Activated CD8-positive, alpha-beta memory T cell treated with anti-CD3 and anti-CD28 coated beads, Interleukin-2, amount 50 U/mL, for 24 hours (primary cell): ENCODE data around the gene PCDHGB2.
"Not testable (repeated sequence)": the region's sequence is repeated elsewhere in the genome, so short reads cannot be mapped to it uniquely, and the experiment has no call there.

Experiments
- DNase-seq: peaks from one replicate; pipeline ENCODE4 v3.0.0-alpha.2; 2020; ENCODE audit errors: extremely low read depth

PCDHGB2 gene

DNA sequence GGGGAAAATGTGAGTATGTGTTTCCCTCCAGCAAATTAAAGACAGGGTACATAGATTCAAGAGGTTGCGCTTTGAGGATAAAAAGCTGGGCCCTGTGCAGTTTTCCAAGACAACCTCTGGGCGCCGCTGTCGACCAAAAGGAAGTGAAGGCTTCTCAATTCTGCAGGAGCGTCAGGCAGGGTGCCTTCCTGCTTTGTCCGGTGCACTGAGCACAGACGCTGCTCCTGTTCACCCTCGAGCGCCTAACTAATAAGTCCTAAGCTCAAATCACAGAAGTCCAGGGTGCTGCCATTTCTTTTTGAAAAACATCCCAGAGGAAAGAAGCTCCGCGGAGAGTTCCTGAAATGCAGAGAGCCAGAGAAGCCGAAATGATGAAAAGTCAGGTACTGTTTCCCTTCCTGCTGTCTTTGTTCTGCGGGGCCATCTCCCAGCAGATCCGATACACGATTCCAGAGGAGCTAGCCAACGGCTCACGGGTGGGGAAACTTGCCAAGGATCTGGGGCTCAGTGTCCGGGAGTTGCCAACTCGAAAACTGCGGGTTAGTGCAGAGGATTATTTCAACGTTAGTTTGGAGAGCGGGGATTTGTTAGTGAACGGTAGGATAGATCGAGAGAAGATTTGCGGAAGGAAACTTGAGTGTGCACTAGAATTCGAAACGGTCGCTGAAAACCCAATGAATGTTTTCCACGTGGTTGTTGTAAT lies 9.7 kb upstream of the PCDHGB2 start, which contains the start of gene PCDHGB1:
Gene PCDHGB1, plus strand, starts transcription at position 183 of the 703 bp plus-strand sequence. Its CDS starts 162 bp downstream, at position 345.
- no peak for DNase-seq

DNA sequence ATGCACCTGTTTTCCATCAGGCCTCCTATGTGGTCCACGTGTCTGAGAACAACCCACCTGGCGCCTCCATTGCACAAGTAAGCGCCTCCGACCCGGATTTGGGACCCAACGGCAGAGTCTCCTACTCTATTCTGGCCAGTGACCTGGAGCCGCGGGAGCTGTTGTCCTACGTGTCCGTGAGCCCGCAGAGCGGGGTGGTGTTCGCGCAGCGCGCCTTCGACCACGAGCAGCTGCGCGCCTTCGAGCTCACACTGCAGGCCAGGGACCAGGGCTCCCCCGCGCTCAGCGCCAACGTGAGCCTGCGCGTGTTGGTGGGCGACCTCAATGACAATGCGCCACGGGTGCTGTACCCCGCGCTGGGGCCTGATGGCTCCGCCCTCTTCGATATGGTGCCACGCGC lies 8.2 kb upstream of the PCDHGB2 start:
- DNase-seq: no peak

GRCh38 chr5:141354900-141355469 lies 4.8 kb upstream of the PCDHGB2 start, which contains the start of gene PCDHGA4:
Gene PCDHGA4, plus strand, starts transcription at chr5:141355021. Its CDS starts 87 bp downstream, at chr5:141355108.
- DNase-seq: no peak

- DNase-seq: no peak
These were observed 4.2 kb upstream of the PCDHGB2 start for GRCh38 chr5:141355641-141356040.

DNA sequence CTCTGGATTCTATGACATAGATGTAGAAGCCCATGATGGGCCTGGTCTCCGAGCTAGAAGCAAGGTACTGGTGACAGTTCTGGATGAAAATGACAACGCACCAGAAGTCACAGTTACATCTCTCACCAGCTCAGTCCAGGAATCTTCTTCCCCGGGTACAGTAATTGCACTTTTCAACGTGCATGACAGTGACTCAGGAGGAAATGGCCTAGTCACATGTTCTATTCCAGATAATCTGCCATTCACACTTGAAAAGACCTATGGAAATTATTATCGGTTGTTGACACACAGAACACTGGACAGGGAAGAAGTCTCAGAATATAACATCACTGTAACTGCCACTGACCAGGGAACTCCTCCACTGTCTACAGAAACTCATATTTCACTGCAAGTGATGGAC lies 3.7 kb upstream of the PCDHGB2 start:
- DNase-seq: no peak

GRCh38 chr5:141356950-141357349 lies 2.8 kb upstream of the PCDHGB2 start:
- DNase-seq: no peak

DNA sequence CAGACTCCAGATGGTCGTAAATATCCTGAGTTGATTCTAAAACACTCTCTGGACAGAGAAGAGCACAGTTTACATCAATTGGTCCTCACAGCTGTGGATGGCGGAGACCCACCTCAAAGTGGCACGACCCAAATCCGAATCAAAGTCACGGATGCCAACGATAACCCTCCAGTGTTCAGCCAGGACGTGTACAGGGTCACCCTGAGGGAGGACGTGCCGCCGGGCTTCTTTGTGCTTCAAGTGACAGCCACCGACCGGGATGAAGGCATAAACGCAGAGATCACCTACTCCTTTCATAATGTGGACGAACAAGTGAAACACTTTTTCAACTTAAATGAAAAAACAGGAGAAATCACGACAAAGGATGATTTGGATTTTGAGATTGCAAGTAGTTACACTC lies 891 bp downstream of the PCDHGB2 start:
- DNase-seq: no peak

DNA sequence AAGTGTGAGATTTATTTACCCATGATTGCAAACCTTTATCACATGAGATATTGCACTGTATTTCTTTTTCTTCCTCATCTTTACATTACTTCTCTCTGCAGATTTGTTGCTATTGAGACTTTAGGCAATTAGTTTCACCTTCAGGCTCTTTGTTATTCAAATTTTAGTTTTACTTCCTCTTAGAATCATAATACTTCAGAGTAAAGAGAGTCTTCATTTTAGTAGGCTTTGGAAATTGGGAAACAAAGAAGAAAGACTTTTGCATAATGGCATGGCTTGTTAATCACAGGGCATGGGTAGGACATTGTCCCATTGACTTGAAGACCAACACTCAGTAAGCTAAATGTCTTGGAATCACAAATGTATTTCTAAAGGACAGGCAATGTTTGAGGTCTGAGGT lies 2.9 kb downstream of the PCDHGB2 start:
- no peak for DNase-seq

GRCh38 chr5:141363952-141364660 lies 4.3 kb downstream of the PCDHGB2 start, which contains the start of gene PCDHGA5:
Gene PCDHGA5, plus strand, starts transcription at chr5:141364162. Its CDS starts 169 bp downstream, at chr5:141364331.
- no peak for DNase-seq

GRCh38 chr5:141366016-141366896 lies 6.5 kb downstream of the PCDHGB2 start:
- no peak for DNase-seq

GRCh38 chr5:141369994-141370848 lies 10.4 kb downstream of the PCDHGB2 start, which contains the start of gene PCDHGB3:
Gene PCDHGB3, plus strand, starts transcription at chr5:141370242. Its CDS starts 153 bp downstream, at chr5:141370395.
- no peak for DNase-seq

DNA sequence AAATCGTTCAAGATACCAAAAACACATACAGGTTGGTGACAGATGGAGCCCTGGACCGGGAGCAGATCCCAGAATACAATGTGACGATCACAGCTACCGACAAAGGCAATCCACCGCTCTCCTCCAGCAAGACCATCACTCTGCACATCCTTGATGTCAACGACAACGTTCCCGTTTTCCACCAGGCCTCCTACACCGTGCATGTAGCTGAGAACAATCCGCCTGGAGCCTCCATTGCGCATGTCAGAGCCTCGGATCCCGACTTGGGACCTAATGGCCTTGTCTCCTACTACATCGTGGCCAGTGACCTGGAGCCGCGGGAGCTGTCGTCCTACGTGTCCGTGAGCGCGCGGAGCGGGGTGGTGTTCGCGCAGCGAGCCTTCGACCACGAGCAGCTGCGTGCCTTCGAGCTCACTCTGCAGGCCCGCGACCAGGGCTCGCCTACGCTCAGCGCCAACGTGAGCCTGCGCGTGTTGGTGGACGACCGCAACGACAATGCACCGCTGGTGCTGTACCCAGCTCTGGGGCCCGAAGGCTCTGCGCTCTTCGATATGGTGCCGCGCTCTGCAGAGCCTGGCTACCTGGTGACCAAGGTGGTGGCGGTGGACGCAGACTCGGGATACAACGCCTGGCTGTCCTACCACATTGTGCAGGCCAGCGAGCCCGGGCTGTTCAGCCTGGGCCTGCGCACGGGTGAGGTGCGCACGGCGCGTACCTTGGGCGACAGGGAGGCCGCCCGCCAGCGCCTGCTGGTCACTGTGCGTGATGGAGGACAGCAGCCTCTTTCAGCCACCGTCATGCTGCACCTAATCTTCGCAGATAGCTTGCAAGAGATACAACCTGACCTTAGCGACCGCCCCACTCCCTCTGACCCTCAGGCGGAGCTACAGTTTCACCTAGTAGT lies 12.0 kb downstream of the PCDHGB2 start:
- no peak for DNase-seq

DNA sequence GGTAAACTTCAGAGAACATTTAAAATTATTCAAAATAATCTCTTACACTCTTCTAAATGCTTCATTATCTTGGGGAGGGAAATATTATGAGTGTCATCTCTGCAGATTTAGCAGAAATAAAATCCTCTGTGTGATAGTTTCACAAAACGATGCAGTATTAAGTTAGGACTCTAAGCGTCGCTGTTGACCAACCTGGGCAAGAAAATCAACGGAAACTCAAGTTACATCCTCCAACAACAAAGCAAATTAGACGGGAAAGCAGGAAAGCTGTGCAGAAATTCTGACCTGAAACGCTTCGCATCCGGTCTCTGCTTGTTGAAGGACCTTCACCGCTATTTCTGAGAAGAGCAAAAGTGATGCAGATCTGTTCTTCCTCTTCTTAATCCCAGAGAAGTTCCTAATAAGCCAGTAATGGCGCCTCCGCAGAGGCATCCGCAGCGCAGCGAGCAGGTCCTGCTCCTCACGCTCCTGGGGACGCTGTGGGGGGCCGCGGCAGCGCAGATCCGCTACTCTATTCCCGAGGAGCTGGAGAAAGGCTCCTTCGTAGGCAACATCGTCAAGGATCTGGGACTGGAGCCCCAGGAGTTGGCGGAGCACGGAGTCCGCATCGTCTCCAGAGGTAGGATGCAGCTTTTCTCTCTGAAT lies 14.0 kb downstream of the PCDHGB2 start, which contains the start of gene PCDHGA6:
Gene PCDHGA6, plus strand, starts transcription at position 219 of the 645 bp plus-strand sequence. Its CDS starts 193 bp downstream, at position 412.
- no peak for DNase-seq

DNA sequence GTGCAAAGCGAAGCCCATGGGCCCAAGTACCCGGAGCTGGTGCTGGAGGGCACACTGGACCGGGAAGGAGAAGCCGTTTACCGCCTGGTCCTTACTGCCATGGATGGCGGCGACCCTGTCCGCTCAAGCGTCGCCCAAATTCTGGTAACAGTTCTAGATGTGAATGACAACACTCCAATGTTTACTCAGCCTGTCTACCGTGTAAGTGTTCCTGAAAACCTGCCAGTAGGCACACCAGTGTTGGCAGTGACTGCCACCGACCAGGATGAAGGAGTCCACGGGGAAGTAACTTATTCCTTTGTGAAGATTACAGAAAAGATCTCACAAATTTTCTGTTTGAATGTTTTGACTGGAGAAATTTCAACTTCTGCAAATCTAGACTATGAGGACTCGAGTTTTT lies 14.8 kb downstream of the PCDHGB2 start:
- no peak for DNase-seq

DNA sequence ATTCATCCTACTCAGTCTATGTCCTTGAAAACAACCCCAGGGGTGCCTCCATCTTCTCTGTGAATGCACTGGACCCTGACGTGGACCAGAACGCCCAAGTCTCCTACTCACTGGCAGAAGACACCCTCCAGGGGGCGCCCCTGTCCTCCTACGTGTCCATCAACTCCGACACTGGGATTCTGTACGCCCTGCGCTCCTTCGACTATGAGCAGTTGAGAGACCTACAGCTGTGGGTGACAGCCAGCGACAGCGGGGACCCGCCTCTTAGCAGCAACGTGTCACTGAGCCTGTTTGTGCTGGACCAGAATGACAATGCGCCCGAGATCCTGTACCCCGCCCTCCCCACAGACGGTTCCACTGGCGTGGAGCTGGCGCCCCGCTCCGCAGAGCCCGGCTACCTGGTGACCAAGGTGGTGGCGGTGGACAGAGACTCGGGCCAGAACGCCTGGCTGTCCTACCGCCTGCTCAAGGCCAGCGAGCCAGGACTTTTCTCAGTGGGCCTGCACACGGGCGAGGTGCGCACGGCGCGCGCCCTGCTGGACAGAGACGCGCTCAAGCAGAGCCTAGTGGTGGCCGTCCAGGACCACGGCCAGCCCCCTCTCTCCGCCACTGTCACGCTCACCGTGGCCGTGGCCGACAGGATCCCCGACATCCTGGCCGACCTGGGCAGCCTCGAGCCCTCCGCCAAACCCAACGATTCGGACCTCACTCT lies 15.8 kb downstream of the PCDHGB2 start:
- not testable (repeated sequence) for DNase-seq

- no peak for DNase-seq
These were observed 22.9 kb downstream of the PCDHGB2 start, which contains the start of gene PCDHGA7 for GRCh38 chr5:141382469-141383294. Gene PCDHGA7, plus strand, starts transcription at chr5:141382742. Its CDS starts 158 bp downstream, at chr5:141382900.

GRCh38 chr5:141383345-141383744 lies 23.6 kb downstream of the PCDHGB2 start:
- no peak for DNase-seq
